Stomach smooth muscle (tissue), 2 donors: ENCODE data around the gene FBXO42.
"Not testable (repeated sequence)": the region's sequence is repeated elsewhere in the genome, so short reads cannot be mapped to it uniquely, and the experiment has no call there.

Source experiments
- H3K27ac ChIP-seq: one replicate; pipeline ENCODE4 v1.7.0; 2013; ENCODE audit warnings: mild to moderate bottlenecking, low read length, inconsistent platforms
- H3K27me3 ChIP-seq, 2 donors: one replicate each; pipeline ENCODE4 v1.7.0; 2013; ENCODE audit warnings: low read length in 2 of 2; ENCODE audit not compliant: insufficient read depth in 2 of 2, control insufficient read depth in 1 of 2
- H3K36me3 ChIP-seq, 2 donors: one replicate each; pipeline ENCODE4 v1.7.0; 2013; ENCODE audit warnings: low read length in 2 of 2; ENCODE audit not compliant: control insufficient read depth in 2 of 2, insufficient read depth in 2 of 2
- H3K4me1 ChIP-seq: one replicate; pipeline ENCODE4 v1.7.0; 2013; ENCODE audit warnings: low read length; ENCODE audit not compliant: control insufficient read depth, insufficient read depth
- H3K4me3 ChIP-seq, 2 donors: one replicate each; pipeline ENCODE4 v1.7.0; 2013; ENCODE audit warnings: low read length in 2 of 2
- H3K9ac ChIP-seq, 2 donors: one replicate each; pipeline ENCODE4 v1.7.0; 2013; ENCODE audit warnings: low read length in 2 of 2, mild to moderate bottlenecking in 1 of 2
- H3K9me3 ChIP-seq, 2 donors: one replicate each; pipeline ENCODE4 v1.7.0; 2013; ENCODE audit warnings: low read length in 2 of 2; ENCODE audit not compliant: control insufficient read depth in 2 of 2
- donor health status: healthy.
- donor health status: Pancreatic carcinoma.

Gene FBXO42

GRCh38 chr1:16257968-16258367, 94.3 kb downstream of the FBXO42 start:
- no peak overlapping the region for H3K9ac ChIP-seq
- no peaks in the 10 kb centered on the region for H3K27me3 ChIP-seq
- no peak overlapping the region for H3K27ac ChIP-seq
- H3K9me3 ChIP-seq, result no peaks in the 10 kb centered on the region
- H3K4me3 ChIP-seq, result no peak overlapping the region
- peaks cover 22 to 26% of the 10 kb centered on the region in 2 donors for H3K36me3 ChIP-seq
- no peaks in the 10 kb centered on the region for H3K4me1 ChIP-seq

DNA sequence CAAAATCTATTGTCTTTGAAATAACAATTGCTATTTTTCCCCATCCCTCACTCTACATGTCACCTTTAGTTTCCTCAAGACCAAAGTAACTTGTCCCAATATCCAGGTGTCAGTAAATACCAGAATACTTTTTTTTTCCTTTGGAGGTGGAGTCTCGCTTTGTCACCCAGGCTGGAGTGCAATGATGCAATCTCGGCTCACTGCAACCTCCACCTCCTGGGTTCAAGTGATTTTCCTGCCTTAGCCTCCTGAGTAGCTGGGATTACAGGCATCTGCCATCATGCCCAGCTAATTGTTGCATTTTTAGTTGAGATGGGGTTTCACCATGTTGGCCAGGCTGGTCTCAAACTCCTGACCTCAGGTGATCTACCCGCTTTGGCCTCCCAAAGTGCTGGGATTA, 94.7 kb downstream of the FBXO42 start:
- not testable (repeated sequence) for H3K9ac ChIP-seq, H3K27ac ChIP-seq, H3K27me3 ChIP-seq, H3K4me1 ChIP-seq, H3K9me3 ChIP-seq, H3K4me3 ChIP-seq
- H3K36me3 ChIP-seq, result peaks cover 24 to 27% of the 10 kb centered on the region in 2 donors

DNA sequence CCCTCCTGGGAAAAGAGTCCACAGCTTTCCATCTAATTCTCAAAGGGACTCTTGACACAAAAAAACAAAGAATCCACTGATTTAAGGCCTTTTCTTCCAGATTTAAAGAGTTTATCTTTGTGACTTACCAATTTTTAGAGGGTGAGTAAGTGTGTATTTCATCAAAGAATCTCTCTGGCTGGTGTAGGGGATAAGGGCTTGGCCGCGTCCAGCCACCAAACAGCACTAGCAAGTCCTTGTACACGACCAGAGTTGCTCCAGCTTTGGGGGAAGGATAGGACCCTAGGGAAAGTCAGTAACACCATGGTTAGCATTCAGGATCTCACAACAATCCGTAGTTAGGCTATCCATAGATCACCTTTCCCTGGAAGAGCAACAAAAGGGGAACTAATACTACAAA, 95.8 kb downstream of the FBXO42 start:
- Histone ChIP-seq H3K9ac (no peak overlapping the region), H3K4me3 (no peak overlapping the region), H3K4me1 (no peaks in the 10 kb centered on the region), H3K27me3 (no peaks in the 10 kb centered on the region), H3K36me3 (peaks cover 29 to 38% of the 10 kb centered on the region in 2 donors), H3K9me3 (no peaks in the 10 kb centered on the region), H3K27ac (no peak overlapping the region)

DNA sequence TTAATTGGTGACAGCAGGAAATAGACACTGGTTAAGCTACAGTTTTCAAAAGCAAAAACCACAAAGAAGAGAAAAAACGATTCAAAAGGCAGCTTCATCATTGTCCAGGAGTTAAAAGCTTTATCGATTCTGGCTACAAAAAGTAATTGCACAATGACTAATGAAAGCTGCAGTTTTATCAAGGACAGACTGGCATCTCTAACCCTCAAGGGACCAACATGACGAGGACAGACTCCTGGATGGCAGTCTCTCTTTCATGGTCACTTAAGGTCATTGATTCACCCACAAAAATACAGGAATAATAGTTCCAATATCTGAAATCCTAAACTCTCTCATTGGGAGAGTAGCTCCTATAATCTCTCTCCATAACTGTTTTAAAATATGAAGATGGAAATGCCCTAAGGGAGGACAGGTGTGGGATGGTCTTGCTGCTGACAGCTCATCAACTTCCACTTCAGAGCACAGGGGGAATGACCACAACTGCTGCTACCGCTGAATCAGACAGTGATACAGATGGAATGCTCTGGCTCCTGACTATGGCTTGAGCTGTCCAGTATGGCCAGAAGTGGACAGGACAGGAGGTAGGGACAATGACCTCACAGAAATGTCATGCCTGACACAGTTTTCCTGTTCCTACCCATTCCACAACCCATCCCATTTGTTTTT, 97.9 kb downstream of the FBXO42 start:
- Histone ChIP-seq H3K36me3 (peaks cover 38 to 47% of the 10 kb centered on the region in 2 donors), H3K9ac (no peak overlapping the region), H3K27me3 (no peaks in the 10 kb centered on the region), H3K9me3 (no peaks in the 10 kb centered on the region), H3K27ac (no peak overlapping the region), H3K4me3 (no peak overlapping the region), H3K4me1 (peaks cover 13% of the 10 kb centered on the region)

- H3K4me3 ChIP-seq, result no peak overlapping the region
- no peak overlapping the region for H3K9ac ChIP-seq
- H3K27me3 ChIP-seq, result no peaks in the 10 kb centered on the region
- no peak overlapping the region for H3K27ac ChIP-seq
- peaks cover 22% of the 10 kb centered on the region for H3K4me1 ChIP-seq
- peaks cover 38 to 47% of the 10 kb centered on the region in 2 donors for H3K36me3 ChIP-seq
- H3K9me3 ChIP-seq, result no peaks in the 10 kb centered on the region
These were observed 98.9 kb downstream of the FBXO42 start for GRCh38 chr1:16253332-16253922.

- Histone ChIP-seq H3K4me1 (peaks cover 27% of the 10 kb centered on the region), H3K36me3 (peaks cover 38 to 47% of the 10 kb centered on the region in 2 donors), H3K9ac (no peak overlapping the region), H3K27ac (no peak overlapping the region), H3K4me3 (no peak overlapping the region), H3K9me3 (no peaks in the 10 kb centered on the region), H3K27me3 (no peaks in the 10 kb centered on the region)
These were observed 99.4 kb downstream of the FBXO42 start for GRCh38 chr1:16252912-16253311.

- Histone ChIP-seq H3K9ac (no peak overlapping the region), H3K27me3 (no peaks in the 10 kb centered on the region), H3K27ac (peak overlapping the region; percentile 62), H3K9me3 (no peaks in the 10 kb centered on the region), H3K36me3 (peaks cover 40 to 53% of the 10 kb centered on the region in 2 donors), H3K4me3 (no peak overlapping the region), H3K4me1 (peaks cover 37% of the 10 kb centered on the region)
These were observed 100.9 kb downstream of the FBXO42 start for GRCh38 chr1:16251381-16251780.

DNA sequence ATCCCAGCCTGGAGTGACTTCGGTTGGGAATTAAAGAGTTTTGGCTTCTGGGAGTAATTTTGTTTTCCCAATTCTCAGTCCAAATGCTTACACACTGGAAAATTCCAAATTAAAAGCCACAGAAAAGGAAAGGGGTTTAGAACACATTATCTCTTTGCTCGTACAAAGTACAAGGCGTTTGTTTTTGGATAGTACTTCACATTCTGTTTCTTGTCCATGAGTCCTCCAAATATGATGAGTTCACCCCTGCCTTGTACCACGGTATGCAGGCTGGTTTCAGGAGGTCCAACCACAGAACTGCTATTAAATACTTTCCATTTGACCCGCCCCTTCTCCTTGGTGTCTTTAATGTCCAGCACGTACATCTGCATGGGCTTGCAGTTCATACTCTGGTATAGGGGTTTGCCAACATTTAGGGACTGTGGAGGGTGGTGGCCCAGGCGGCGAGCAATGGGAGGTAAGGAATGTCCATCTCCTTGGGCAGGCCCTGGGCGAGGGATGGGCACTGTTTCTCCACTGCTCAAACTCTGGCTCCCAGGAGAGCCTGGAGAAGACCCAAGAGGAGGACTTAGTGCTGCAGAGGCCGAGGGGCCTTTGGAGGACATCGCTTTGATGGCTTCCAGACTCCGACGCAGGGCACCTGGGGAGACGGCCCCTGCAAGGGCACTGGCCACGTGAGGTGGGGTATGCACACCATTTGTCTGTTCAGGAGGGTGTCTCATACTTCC, 101.6 kb downstream of the FBXO42 start:
- H3K36me3 ChIP-seq, result peaks cover 39 to 47% of the 10 kb centered on the region in 2 donors
- H3K27ac ChIP-seq, result peak overlapping the region; percentile 62
- H3K4me1 ChIP-seq, result peaks cover 37% of the 10 kb centered on the region
- H3K9ac ChIP-seq, result no peak overlapping the region
- H3K27me3 ChIP-seq, result no peaks in the 10 kb centered on the region
- H3K9me3 ChIP-seq, result no peaks in the 10 kb centered on the region
- no peak overlapping the region for H3K4me3 ChIP-seq

GRCh38 chr1:16249596-16250241, 102.6 kb downstream of the FBXO42 start:
- H3K36me3 ChIP-seq, result peaks cover 34 to 38% of the 10 kb centered on the region in 2 donors
- no peak overlapping the region for H3K9ac ChIP-seq
- H3K27me3 ChIP-seq, result no peaks in the 10 kb centered on the region
- no peaks in the 10 kb centered on the region for H3K9me3 ChIP-seq
- no peak overlapping the region for H3K4me3 ChIP-seq
- peaks cover 37% of the 10 kb centered on the region for H3K4me1 ChIP-seq
- peak overlapping the region; percentile 60 for H3K27ac ChIP-seq

DNA sequence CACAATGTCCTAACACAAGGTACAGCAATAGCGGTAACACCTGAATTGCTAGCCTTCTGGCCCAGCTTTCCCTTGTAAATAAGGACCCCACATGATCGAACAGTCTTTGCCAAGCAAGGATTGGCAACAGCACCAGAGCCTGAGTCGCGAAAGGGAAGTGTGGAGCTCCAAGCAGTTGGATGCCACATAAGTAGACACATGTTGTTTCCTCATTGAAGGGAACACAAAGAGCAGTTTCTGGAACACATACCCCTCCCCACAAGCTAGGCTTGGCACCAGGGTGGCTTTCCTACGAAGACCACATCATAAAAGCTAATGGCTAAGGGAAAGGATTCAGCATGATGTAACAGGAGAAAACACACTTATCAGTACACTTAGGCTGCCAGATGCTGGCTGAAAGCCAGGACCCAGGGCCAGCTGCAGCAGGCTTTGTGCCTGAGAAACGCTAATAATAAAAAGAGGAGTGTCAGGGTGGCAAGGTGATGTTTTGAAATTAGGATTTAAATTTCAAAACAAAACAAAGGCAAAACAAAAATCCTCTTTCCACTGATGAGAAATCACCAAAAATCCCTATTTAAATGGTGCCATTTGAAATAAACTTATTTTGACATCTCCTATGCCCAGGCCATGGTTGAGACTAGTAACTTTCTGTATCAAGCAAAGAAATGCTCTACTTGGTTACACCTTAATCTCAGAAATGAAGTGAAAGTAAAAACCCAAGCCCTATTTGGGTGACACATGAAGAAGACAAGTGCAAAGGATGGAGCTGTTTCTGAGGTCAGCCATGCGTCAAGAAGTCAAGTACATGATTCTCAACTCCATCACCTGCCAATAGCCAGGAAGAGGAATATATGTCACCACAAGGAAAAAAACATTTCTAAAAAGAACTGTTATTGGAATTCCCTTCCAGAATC, 103.4 kb downstream of the FBXO42 start:
- Histone ChIP-seq H3K4me1 (peaks cover 42% of the 10 kb centered on the region), H3K27me3 (no peaks in the 10 kb centered on the region), H3K9me3 (no peaks in the 10 kb centered on the region), H3K27ac (peak overlapping the region; percentile 60), H3K9ac (peak overlapping the region in 1 of 2 donors; percentile 55), H3K4me3 (peak overlapping the region in 1 of 2 donors; percentile 29), H3K36me3 (peaks cover 28 to 32% of the 10 kb centered on the region in 2 donors)
